GM21723 (cell line): ENCODE measurements around the gene PRKCB.
"Not testable (repeated sequence)": the region's sequence is repeated elsewhere in the genome, so short reads cannot be mapped to it uniquely, and the experiment has no call there.

ENCODE experiments used
- ATAC-seq: cut with Tn5 transposase; IDR thresholded peaks from one replicate; pipeline ENCODE4 v1.9.1; 2021; ENCODE audit warnings: mild to moderate bottlenecking, moderate library complexity; ENCODE audit not compliant: unreplicated experiment

PRKCB gene

DNA sequence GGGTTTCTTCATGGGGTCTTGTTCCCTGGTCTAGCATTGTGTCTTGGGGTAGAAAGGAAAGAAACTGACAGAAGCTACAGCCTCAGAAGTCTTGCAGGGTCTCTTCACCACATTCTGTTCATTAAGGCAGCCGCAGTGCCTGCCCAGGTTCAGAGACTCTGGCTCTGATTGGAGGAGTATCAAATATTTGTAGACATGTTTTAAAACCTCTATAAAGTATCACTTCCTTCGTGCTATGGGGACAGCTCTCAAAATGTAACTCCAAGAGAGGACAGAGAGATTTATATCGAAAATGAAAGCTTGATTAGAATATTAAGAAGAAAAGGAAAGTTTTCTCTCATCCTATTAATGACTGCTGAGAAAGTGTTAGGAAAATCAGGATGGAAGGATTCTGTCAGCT is 313.3 kb downstream of the PRKCB start:
- no peak for ATAC-seq

DNA sequence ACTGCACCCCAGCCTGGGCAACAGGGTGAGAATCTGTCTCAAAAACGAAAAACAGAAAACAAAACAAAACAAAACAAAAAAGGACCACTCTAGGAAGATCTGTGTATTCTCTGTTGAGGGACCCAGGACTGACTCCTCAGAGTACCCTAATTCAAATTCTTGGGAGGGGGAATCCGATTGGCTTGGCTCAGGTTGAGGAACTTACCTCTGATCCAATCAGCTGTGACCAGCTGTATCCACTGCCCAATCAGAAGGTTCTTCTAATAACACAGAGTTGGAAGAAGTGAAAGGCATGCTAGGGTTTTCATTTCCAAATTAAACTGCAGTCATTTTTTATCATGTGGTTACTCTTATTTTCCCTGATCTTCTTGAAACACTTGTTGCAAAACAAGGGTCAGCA is 314.5 kb downstream of the PRKCB start:
- ATAC-seq = no peak

DNA sequence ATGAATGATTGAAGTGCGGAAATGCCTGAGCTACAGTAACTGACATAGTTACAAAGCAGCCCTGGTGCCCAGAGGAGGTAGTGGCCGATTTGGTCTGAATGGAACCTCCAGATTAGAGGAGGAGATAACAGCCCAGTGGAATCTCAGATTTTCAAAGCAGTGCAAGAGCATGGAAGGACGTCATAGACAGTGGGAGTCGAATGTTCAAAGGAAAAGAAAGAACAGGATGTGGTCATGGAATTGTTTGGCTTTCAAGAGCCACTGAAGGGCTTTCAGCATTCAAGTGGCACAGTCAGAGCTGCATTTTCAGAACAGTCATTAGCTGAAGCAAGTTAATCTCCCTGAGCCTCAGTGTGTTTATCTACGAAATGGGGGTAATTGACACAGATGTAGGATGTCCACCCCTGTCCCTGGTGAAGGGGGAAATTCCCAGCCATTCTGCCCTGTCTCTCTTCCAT is 315.7 kb downstream of the PRKCB start:
- no peak for ATAC-seq

DNA sequence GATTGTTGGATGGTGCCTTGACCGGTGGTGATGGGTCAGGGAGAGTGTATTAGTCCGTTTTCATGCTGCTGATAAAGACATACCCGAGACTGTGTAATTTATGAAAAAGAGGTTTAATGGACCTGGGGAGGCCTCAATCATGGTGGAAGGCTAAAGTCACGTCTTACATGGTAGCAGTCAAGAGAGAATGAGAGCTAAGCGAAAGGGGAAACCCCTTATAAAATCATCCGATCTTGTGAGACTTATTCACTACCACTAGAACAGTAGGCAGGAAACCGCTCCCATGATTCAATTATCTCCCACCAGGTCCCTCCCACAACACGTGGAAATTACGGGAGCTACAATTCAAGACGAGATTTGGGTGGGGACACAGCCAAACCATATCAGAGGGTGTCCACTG is 316.3 kb downstream of the PRKCB start:
- not testable (repeated sequence) for ATAC-seq

DNA sequence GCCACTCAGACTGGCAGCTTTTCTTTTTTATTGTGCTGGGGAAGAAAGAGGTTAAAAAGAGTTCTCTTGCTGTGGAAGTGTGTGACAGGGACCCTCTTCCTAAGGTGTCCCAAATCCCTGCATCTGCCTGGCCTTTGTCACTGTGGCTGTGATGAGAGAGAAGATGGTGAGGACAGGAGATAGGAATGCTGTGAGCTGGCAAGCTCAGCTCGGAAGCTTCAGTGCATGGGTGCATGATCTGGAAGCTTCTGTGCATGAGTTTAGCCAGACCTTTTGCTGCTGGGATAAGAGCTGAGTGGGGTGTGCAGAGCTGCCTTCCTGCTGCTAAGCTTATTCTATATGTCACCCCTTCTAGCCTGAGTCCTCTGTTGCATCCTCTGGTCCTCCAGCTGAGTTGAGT is 317.0 kb downstream of the PRKCB start:
- no peak for ATAC-seq

DNA sequence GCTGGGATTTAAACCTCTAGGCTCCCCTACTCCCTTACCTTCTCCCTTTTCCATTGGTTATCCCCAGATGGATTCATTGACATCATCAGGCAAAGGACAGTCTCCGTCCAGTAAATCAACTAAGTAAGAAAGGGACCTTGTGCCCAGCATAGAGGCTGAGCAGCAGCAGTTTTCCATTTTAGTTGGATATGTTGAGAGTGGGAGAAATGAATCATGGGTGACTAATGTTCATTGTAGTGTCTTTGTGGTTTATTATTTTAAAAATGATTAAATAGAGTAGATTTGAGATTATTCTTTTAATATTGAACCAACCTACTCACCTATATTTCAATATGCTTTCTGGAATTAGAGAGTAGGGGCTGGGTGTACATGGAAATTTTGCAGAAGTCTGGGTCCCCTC is 321.0 kb downstream of the PRKCB start:
- ATAC-seq = no peak

DNA sequence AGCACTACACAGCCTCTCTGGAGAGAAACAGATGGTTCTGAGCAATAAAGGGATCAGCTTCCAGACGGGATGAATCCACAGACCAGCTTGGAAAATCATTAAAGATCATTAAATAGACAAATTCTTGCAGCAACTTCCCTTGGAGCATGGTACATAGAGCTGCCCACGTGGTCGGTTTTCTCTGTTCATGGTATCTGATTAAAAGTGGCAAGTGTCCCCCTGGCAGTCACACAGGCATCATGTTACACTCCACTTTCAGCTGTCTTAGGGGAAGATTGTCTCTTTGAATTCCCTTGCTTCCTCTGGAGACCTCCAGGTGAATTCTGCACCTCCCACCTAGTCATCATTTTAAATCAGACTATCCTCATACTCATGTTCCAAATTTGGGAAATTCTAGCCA is 328.2 kb downstream of the PRKCB start:
- no peak for ATAC-seq

DNA sequence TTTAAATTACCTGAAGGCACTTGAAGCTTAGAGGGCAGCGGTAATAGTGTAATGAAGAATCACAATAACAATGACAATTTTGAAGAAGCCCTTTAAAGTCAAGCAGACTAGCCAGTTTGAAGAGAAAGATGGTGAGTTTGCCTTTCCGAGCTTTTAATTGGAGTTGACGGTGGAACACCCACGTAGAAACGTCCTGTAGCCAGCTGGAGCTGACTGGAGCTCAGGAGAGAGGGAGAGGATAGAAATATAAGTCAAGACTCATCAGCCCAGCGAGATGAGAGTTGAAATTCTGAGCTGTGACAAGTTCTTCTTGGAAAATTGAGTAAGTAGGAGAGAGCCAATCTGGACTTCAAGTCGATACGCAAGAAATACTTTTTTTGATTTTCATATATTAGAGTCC is 328.6 kb downstream of the PRKCB start:
- ATAC-seq = no peak

DNA sequence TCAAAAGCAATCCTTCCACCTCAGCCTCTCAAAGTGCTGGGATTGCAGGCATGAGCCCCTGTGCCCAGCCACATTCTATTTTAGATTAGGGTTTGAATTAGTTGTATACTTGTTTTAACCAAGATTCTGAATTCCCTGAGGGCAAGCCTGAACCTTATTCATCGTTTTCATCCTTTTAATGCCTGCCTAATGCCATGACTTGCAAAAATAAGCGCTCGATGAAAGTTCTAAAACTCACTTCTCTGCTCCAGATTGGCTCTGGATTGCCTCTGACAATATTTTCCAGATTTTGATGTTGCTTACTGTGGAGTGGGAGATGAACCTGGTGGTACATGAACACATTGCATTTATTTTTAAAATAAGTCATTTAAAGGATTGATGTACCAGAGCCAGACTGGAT is 329.5 kb downstream of the PRKCB start:
- ATAC-seq = no peak

DNA sequence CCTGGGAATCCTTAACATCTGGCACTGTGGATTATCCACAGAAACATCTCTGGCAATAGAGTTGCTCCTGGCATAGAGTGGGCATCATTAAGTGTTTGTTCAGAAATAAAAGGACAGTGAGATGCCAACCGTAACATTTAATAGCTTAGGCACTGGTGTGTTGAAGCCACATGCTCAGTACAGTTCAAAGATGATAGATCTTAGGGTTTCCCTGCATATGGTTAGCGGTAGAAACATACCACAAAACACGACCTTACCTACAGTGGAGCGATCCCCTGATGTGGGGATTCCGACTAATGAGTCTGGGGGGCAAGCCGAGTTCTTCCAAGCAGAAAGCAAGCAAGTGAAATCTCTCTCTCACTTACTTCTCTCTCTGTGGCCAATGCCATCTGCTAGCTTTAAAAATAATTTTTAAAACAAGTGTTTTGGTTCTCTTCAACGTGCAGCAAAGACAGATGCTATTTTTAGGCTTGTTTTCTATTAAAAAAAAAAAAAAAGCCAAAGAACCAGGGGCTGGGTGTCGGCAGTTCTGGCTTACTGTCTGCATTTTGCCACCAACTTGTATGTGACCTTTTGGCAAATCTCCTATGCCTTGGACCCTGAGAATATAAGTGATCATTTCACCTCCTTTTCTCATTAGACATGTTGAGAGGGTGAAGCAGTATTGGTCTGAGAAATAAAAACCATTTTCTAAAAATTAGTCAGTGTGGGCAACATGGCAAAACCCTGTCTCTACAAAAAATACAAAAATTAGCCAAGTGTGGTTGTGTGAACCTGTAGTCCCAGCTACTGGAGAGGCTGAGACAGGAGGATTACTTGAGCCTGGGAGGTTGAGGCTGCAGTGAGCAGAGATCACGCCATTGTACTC is 331.1 kb downstream of the PRKCB start:
- no peak for ATAC-seq

DNA sequence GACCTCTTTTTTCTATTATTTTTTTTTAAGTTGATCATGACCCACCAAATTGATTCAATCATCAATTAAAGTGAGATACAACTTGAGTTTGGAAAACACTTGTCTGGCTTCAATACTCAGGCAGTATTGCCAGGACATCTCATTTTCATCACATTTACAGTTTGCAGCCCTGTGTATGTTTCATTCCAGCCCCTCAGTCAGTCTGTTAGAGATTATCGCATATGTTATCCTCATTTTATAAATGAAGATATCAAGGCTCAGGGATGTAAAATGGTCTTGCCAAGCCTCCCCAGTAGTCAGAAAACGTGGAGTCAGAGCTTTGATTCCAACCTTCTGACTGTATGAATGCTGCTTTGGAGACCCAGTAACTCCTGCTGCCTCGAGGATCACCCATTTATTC is 333.1 kb downstream of the PRKCB start:
- ATAC-seq = no peak

DNA sequence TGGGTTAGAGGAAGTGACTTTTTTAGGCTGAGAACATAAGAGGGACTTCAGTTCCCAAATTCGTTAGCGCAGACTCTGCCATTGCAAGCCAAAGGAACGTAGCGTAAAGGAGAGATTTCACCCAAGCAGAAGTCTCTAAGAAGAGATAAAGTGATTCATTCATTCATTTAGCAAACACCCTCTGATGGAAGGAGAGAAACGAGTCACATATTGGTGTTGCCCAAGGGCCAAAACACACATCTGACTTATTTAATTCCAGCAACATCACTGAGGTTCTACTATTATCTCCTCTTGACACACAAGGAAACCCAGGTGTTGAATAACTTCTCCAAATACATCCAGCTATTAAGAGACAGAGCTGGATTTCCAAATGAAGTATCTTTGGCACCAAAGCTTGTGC is 334.6 kb downstream of the PRKCB start:
- ATAC-seq = no peak

DNA sequence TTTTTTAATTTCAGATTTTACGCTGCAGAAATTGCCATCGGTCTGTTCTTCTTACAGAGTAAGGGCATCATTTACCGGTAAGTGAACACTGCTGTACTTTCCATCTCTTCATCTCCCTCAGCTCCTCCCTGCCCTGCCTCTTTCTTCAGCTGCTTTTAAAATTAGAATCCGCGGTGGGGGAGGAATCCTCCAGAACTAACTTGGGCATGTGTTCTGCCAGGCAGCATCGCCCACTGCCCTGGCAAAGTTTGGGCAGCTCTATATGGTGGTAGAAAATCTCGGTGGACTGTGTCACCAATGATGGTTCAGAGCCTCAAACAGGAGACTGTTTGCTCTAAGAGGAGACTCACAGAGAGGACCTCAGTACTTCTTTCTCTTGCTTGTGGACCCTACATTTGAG is 338.7 kb downstream of the PRKCB start:
- no peak for ATAC-seq

DNA sequence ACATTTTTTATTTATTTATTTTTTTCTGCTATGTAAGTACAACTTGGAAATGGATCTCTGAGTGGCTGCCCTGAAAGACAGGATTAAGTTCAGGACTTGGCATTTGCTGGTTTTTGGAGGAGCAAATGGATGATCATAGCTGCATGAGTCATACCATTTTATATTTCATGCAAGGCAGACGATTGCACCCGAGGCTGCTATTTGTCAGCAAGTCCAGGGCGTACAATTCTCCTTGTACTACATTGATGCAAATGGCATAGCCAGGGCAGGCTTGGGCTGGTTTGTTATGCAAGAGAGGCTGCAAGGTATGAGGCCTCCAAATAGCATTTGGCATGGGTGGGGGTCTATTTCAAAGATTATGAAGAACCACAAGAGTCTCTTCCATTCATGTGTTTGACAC is 339.2 kb downstream of the PRKCB start:
- no peak for ATAC-seq

DNA sequence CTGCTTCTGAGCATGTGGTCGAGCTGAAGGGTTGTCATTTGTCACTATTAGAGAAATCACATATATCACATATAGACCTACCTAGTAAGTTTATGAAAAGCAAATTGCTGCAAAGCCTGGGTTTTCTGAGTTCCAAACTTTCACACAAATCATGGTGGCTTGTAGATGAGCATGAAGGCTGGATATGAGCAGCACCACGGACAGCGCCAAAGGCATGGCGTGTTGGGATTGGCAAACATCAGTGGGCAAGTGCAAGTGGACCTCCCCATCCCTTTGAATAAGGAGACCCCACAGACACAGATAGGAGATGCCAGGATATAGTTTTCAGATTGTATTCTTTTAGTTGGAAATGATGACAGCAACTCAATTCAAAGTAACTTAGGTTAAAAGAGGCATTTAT is 342.7 kb downstream of the PRKCB start:
- no peak for ATAC-seq

DNA sequence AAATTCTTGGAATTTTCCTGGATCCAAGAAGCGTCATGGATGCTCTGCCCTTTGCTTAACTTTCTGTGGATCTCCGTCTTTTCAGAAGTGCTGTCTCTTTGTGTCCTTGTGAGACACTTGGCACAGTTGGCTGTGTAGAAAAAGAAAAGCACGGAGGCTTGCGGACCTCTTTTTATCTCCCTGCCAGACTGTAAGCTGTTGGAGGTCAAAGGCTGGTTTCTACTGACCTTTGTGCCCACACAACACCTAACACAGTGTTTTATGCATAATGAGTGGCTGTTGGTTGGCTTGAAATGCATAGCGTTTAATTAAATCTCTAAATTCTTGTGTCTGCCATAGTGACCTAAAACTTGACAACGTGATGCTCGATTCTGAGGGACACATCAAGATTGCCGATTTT is 344.7 kb downstream of the PRKCB start:
- no peak for ATAC-seq

DNA sequence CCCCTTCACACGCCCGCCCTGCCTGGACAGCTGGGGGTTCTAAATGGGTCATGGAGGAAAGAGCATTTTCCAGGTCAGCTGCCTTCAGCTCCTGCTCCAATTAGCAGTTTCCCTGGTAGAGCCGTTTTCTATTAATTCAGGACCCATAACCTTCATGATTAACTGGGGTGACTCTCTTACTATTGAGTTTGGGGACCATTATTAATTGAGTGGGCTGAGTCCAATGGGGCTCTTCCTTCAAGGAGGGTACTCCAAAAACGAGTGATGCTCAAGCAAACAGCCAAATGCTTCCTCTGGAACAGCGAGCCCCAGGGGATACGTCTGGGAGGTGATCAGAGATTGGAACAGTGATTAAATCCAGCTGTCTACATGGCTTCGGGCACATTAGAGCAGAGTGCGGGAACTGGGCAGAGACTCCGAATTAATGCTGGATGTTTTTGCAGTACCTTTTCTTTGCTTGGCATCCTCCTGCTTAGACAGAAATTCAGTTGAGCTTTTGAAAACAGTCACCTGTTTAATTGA is 352.3 kb downstream of the PRKCB start:
- ATAC-seq = no peak

DNA sequence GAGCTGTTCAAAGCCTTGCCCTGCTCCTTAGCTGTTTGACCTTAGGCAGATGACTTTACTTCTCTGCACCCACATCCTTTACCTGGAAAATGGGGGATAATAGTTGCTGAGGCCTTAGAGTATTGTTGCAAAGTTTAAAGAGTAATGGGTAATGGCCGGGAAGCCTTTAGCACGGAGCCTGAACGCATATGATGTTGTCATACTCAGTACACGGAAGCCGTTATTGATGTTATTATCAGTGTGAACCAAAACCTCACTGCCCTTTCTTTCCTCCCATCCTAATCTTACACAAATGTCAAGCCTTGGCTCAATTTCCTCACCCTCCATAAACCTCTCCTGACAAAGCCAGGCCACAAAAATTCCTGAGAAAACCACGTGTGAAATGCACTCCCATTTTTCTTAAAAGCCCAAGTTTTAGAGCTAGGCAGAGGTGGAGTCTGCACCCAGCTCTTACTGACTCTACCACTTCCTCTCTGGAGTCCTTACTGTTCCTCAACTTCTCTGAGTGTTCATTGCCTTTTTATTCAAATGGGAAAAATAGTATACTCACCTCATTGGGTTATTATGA is 353.1 kb downstream of the PRKCB start:
- no peak for ATAC-seq

DNA sequence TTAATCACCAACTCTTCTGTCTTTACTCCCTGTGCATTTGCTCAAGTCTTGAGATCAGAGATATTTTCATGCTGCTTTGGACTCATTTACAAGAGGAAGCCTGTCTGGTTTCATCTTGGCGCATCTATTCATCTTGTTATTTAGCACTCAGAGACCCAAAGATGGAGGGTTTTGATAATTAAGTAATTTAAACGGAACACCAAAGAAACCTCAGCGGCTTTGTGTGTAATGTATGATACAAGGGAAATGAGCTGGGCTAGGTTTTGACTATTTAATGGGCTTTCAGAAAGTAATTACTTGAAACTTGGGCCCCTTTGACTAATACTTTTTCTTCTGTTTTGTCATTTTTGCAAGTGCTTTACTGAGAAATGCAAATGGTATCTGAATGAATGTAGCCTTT is 354.2 kb downstream of the PRKCB start:
- no peak for ATAC-seq

DNA sequence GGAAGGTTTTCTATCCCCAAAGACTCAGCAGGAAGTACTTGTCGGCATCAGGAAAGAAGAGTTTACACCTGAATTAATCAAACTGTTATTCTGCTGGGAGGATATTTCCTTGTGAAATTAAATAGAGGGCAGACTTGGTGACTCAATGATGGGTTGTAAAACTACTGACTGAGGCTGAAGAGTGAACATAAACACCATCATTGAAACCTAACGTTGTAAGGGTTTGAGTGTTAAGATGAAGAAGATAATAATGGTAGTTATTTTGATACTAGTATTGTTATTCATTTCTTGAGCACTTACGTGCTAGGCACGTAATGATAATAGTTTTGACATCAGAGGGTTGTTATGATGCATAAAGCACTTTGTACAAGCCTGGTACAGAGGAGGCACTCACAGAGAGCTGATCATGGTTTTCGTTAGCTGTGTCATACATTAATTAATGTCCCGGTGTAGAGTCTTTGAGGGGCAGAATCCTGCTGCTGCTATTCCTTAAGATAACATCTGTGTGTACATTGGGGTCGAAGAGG is 356.2 kb downstream of the PRKCB start:
- no peak for ATAC-seq

DNA sequence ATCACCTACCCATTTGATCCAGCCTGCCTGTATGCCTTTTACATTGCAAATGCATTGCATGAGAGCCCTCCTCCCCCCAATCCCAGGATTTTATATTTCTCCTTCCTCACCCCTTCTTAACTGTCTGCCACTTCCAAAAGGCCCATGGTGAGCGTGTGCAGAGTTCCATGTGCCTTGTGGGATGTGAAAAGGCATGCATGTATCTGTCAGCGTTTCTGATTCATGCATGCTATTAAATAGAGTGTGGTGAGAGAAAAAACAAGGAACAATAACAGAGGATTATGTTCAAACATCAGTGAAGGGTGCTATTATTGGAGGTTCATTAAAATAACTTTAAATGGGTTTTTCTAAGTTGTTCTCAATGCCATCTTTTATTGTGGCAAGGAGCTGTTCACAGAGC is 359.4 kb downstream of the PRKCB start:
- ATAC-seq = no peak
